Fibroblast of skin of left quadriceps (primary cell): ENCODE data around the gene CACNA1E.

ENCODE experiments used
- DNase-seq, 2 experiments: peaks; one replicate each; pipeline ENCODE4 v3.0.0-alpha.2; 2013; ENCODE audit warnings: low read depth in 2 of 2

The CACNA1E gene

GRCh38 chr1:181583598-181583997 is 100.3 kb downstream of the CACNA1E start:
- no peak for DNase-seq

- DNase-seq = no peak
Observed at GRCh38 chr1:181587870-181588438, 104.6 kb downstream of the CACNA1E start.

- DNase-seq = no peak
Observed at GRCh38 chr1:181588631-181589030, 105.3 kb downstream of the CACNA1E start.

GRCh38 chr1:181592255-181592859 is 109.0 kb downstream of the CACNA1E start:
- no peak for DNase-seq

GRCh38 chr1:181593042-181593441 is 109.7 kb downstream of the CACNA1E start:
- no peak for DNase-seq

GRCh38 chr1:181594553-181594952 is 111.2 kb downstream of the CACNA1E start:
- no peak for DNase-seq

GRCh38 chr1:181595234-181595633 is 111.9 kb downstream of the CACNA1E start:
- DNase-seq = no peak

GRCh38 chr1:181601186-181601950 is 118.1 kb downstream of the CACNA1E start:
- no peak for DNase-seq

- DNase-seq = no peak
Observed at GRCh38 chr1:181603735-181604410, 120.6 kb downstream of the CACNA1E start.

GRCh38 chr1:181604482-181605249 is 121.3 kb downstream of the CACNA1E start:
- no peak for DNase-seq

- no peak for DNase-seq
Observed at GRCh38 chr1:181607524-181607923, 124.2 kb downstream of the CACNA1E start.

- DNase-seq = no peak
Observed at GRCh38 chr1:181608386-181608785, 125.1 kb downstream of the CACNA1E start.

GRCh38 chr1:181608948-181609347 is 125.6 kb downstream of the CACNA1E start:
- no peak for DNase-seq

GRCh38 chr1:181612100-181612499 is 128.8 kb downstream of the CACNA1E start:
- DNase-seq = no peak

GRCh38 chr1:181618559-181618958 is 135.2 kb downstream of the CACNA1E start:
- no peak for DNase-seq

- no peak for DNase-seq
Observed at GRCh38 chr1:181620183-181620582, 136.9 kb downstream of the CACNA1E start.

GRCh38 chr1:181623850-181624249 is 140.5 kb downstream of the CACNA1E start:
- no peak for DNase-seq

GRCh38 chr1:181626279-181626938 is 143.1 kb downstream of the CACNA1E start:
- DNase-seq = no peak

GRCh38 chr1:181630398-181630797 is 147.1 kb downstream of the CACNA1E start:
- no peak for DNase-seq

- DNase-seq = no peak
Observed at GRCh38 chr1:181630838-181631237, 147.5 kb downstream of the CACNA1E start.

GRCh38 chr1:181632492-181632891 is 149.2 kb downstream of the CACNA1E start:
- no peak for DNase-seq
